Measurements from ENCODE around the gene CCDC85B. TPM values are rescaled to one million over a fixed set of nuclear protein-coding genes. Genes with fewer than 3 reads are reported as not detected.

Gene CCDC85B
- total and polyA plus RNA-seq, 2 of the 13 experiments (the other 11 are each of a cell fraction or from before 2014, with no cell fraction given): 8.2 to 19.5 TPM

GRCh38 chr11:65888163-65888814, 2.2 kb upstream of the CCDC85B start, which contains the start of gene FIBP (continued):
- 0 out of 2 replicates have a peak, but pooled peaks have one; percentile 10 for TF ChIP-seq ZBTB43 (CRISPR knock-in tag; conservative IDR thresholded peaks at IDR 0.05)
- peak; percentile 90 for TF ChIP-seq THAP11 (CRISPR knock-in tag; IDR thresholded peaks at IDR 0.05)
- TF ChIP-seq HOXA5 (CRISPR knock-in tag; IDR thresholded peaks at IDR 0.05): 0 out of 2 replicates have a peak, but pooled peaks have one; percentile 33
- TF ChIP-seq NFAT5 (CRISPR knock-in tag; IDR thresholded peaks at IDR 0.05): no peak
- TF ChIP-seq ZNF790 (CRISPR knock-in tag; IDR thresholded peaks at IDR 0.05; ENCODE audit: borderline replicate concordance): no peak
- TF ChIP-seq KLF9 (CRISPR knock-in tag; IDR thresholded peaks at IDR 0.05; ENCODE audit: low read depth): no peak
- no peak for TF ChIP-seq ZNF816 (CRISPR knock-in tag; IDR thresholded peaks at IDR 0.05; ENCODE audit: borderline replicate concordance)
- TF ChIP-seq STAG1 (CRISPR knock-in tag; IDR thresholded peaks at IDR 0.05): peak; percentile 53
- no peak for TF ChIP-seq ETV6 (CRISPR knock-in tag; conservative IDR thresholded peaks at IDR 0.05)
- no peak for TF ChIP-seq SP1 (IDR thresholded peaks at IDR 0.05)
- TF ChIP-seq SP1 (CRISPR knock-in tag; IDR thresholded peaks at IDR 0.05): peak; percentile 35; the same call in 1 of the 2 replicates
- no peak for TF ChIP-seq U2AF2 (IDR thresholded peaks at IDR 0.05; ENCODE audit: low read depth, low read length)
- TF ChIP-seq DZIP1 (CRISPR knock-in tag; IDR thresholded peaks at IDR 0.05): no peak
- TF ChIP-seq DMTF1 (CRISPR knock-in tag; IDR thresholded peaks at IDR 0.05): no peak
- TF ChIP-seq JUNB (CRISPR knock-in tag; IDR thresholded peaks at IDR 0.05; ENCODE audit: borderline replicate concordance): no peak
- TF ChIP-seq POGZ (CRISPR knock-in tag; IDR thresholded peaks at IDR 0.05): no peak
- no peak for TF ChIP-seq HMG20B (CRISPR knock-in tag; conservative IDR thresholded peaks at IDR 0.05)
- TF ChIP-seq MLLT10 (CRISPR knock-in tag; IDR thresholded peaks at IDR 0.05): no peak
- no peak for TF ChIP-seq ZNF576 (CRISPR knock-in tag; IDR thresholded peaks at IDR 0.05)

Data from HepG2 (cell line).